DOHH2 (cell line): Measurements from ENCODE around the gene TMEM139.
A peak's percentile ranks its signal among the peaks of the same experiment; 100 is the strongest.
"Not testable (repeated sequence)": the region's sequence is repeated elsewhere in the genome, so short reads cannot be mapped to it uniquely, and the experiment has no call there.

Experiments used
- H3F3A ChIP-seq: fragments of 200-600 bp; sonication (generic), shearing (Covaris generic); 2 replicates; pipeline ENCODE4 v1.6.0; 2016; ENCODE audit warnings: antibody characterized with exemption, mild to moderate bottlenecking; ENCODE audit not compliant: control insufficient read depth, insufficient read depth
- H3K27ac ChIP-seq: fragments of 200-600 bp; sonication (generic); 2 replicates; pipeline ENCODE4 v1.5.1; 2014; ENCODE audit warnings: low read depth, mild to moderate bottlenecking, low read length, moderate library complexity
- H3K27me3 ChIP-seq: fragments of 200-600 bp; sonication (generic); 2 replicates; pipeline ENCODE4 v1.6.1; 2014; ENCODE audit warnings: mild to moderate bottlenecking, low read length, mixed read lengths; ENCODE audit not compliant: control insufficient read depth
- H3K36me3 ChIP-seq: fragments of 200-600 bp; sonication (generic); 2 replicates; pipeline ENCODE4 v1.6.1; 2014; ENCODE audit warnings: mild to moderate bottlenecking, low read length, moderate library complexity, mixed read lengths; ENCODE audit not compliant: control insufficient read depth
- H3K4me1 ChIP-seq: fragments of 200-600 bp; sonication (generic); 2 replicates; pipeline ENCODE4 v1.6.1; 2014; ENCODE audit warnings: mild to moderate bottlenecking, low read length, mixed read lengths; ENCODE audit not compliant: control insufficient read depth
- H3K4me2 ChIP-seq: fragments of 200-600 bp; sonication (generic); 2 replicates; pipeline ENCODE4 v1.6.0; 2014; ENCODE audit warnings: mild to moderate bottlenecking, low read length, moderate library complexity
- H3K4me3 ChIP-seq: fragments of 200-600 bp; sonication (generic); 2 replicates; pipeline ENCODE4 v1.5.1; 2014; ENCODE audit warnings: mild to moderate bottlenecking, low read length, mixed read lengths
- H3K79me2 ChIP-seq: fragments of 200-600 bp; sonication (generic); 2 replicates; pipeline ENCODE4 v1.6.1; 2014; ENCODE audit warnings: mild to moderate bottlenecking, low read length, mixed read lengths; ENCODE audit not compliant: control insufficient read depth
- H3K9me2 ChIP-seq: fragments of 200-600 bp; sonication (generic); replicated peaks from 2 replicates; pipeline ENCODE4 v1.6.1; 2014; ENCODE audit warnings: mild to moderate bottlenecking, low read length, mixed read lengths; ENCODE audit not compliant: control insufficient read depth
- H3K9me3 ChIP-seq: fragments of 200-600 bp; sonication (generic); 2 replicates; pipeline ENCODE4 v1.6.1; 2014; ENCODE audit warnings: antibody characterized with exemption, low read length, mixed read lengths; ENCODE audit not compliant: control insufficient read depth, insufficient read depth
- H4K20me1 ChIP-seq: fragments of 200-600 bp; sonication (generic); 2 replicates; pipeline ENCODE4 v1.6.0; 2014; ENCODE audit warnings: low read depth, mild to moderate bottlenecking, antibody characterized with exemption, low read length, moderate library complexity; ENCODE audit not compliant: control insufficient read depth, insufficient read depth
- EZH2phosphoT487 ChIP-seq: fragments of 200-600 bp; sonication (generic); IDR thresholded peaks from 2 replicates; pipeline ENCODE4 v1.6.1; 2017; ENCODE audit warnings: borderline replicate concordance, mild to moderate bottlenecking, antibody characterized with exemption, low read length, moderate library complexity, mixed read lengths
- TF ChIP-seq, protein P1 (sequence below): fragments of 200-600 bp; sonication (generic); IDR thresholded peaks from one replicate; pipeline ENCODE4 v1.5.1; 2014; ENCODE audit warnings: antibody characterized with exemption, mild to moderate bottlenecking, low read depth, low read length; ENCODE audit not compliant: poor library complexity, severe bottlenecking

The TMEM139 gene

GRCh38 chr7:143263266-143264195, 21.2 kb upstream of the TMEM139 start, which contains the start of gene GSTK1:
TSS of gene GSTK1 (plus strand) at chr7:143263441. CDS start at chr7:143263514, 73 bp downstream.
- peaks cover 44% of the 10 kb centered on the region for H3K36me3 ChIP-seq
- H3K79me2 ChIP-seq: peaks cover 20% of the 10 kb centered on the region
- H3K9me2 ChIP-seq: no peaks in the 10 kb centered on the region
- H4K20me1 ChIP-seq: no peaks in the 10 kb centered on the region
- no peak within 1 kb of the TSS for H3K27ac ChIP-seq
- peak within 1 kb of the TSS; percentile 87 for H3K4me3 ChIP-seq
- 0 out of 2 replicates have a peak, but pooled peaks cover 5% of the 10 kb centered on the region for H3F3A ChIP-seq
- H3K9me3 ChIP-seq: no peaks in the 10 kb centered on the region
- H3K27me3 ChIP-seq: no peaks in the 10 kb centered on the region; the same call in 1 of the 2 replicates
- TF ChIP-seq, protein P1, sequence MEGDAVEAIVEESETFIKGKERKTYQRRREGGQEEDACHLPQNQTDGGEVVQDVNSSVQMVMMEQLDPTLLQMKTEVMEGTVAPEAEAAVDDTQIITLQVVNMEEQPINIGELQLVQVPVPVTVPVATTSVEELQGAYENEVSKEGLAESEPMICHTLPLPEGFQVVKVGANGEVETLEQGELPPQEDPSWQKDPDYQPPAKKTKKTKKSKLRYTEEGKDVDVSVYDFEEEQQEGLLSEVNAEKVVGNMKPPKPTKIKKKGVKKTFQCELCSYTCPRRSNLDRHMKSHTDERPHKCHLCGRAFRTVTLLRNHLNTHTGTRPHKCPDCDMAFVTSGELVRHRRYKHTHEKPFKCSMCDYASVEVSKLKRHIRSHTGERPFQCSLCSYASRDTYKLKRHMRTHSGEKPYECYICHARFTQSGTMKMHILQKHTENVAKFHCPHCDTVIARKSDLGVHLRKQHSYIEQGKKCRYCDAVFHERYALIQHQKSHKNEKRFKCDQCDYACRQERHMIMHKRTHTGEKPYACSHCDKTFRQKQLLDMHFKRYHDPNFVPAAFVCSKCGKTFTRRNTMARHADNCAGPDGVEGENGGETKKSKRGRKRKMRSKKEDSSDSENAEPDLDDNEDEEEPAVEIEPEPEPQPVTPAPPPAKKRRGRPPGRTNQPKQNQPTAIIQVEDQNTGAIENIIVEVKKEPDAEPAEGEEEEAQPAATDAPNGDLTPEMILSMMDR: peak; percentile 20
- no peak for TF ChIP-seq EZH2phosphoT487
- peak within 1 kb of the TSS; percentile 89 for H3K4me2 ChIP-seq
- peaks cover 39% of the 10 kb centered on the region for H3K4me1 ChIP-seq

DNA sequence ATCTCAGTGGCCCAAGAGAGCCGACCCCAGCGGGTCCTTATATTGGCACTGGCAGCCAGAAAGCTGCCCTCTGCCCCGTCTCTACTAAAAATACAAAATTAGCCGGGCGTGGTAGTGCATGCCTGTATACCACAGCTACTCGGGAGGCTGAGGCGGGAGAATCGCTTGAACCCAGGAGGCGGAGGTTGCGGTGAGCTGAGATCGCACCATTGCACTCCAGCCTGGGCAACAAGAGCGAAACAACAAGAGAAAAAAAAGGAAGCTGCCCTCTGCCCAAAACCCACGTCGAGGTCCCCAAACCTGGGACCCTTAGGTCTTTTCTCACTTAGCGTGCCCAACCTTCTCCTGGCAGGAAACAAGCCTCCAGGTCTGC, 20.6 kb upstream of the TMEM139 start:
- not testable (repeated sequence) for H3K27me3 ChIP-seq, H3K9me2 ChIP-seq, H3F3A ChIP-seq, H3K27ac ChIP-seq, H4K20me1 ChIP-seq, H3K9me3 ChIP-seq
- peaks cover 32% of the 10 kb centered on the region for H3K4me1 ChIP-seq
- H3K4me2 ChIP-seq: peak overlapping the region; percentile 89
- peaks cover 50% of the 10 kb centered on the region for H3K36me3 ChIP-seq
- peak overlapping the region; percentile 87 for H3K4me3 ChIP-seq
- H3K79me2 ChIP-seq: peaks cover 20% of the 10 kb centered on the region

- Histone ChIP-seq H3K36me3 (peaks cover 60% of the 10 kb centered on the region), H3K27ac (no peak overlapping the region), H3K27me3 (no peaks in the 10 kb centered on the region; the same call in 1 of the 2 replicates), H3F3A (0 out of 2 replicates have a peak, but pooled peaks cover 3% of the 10 kb centered on the region), H4K20me1 (no peaks in the 10 kb centered on the region), H3K9me3 (no peaks in the 10 kb centered on the region), H3K4me2 (peak overlapping the region; percentile 89), H3K79me2 (peaks cover 20% of the 10 kb centered on the region), H3K9me2 (no peaks in the 10 kb centered on the region), H3K4me1 (peaks cover 24% of the 10 kb centered on the region), H3K4me3 (no peak overlapping the region; the same call in 1 of the 2 replicates)
- TF ChIP-seq EZH2phosphoT487: no peak
- TF ChIP-seq, protein P1: no peak
These were observed 19.6 kb upstream of the TMEM139 start for GRCh38 chr7:143265017-143265693.

- H3K79me2 ChIP-seq: peaks cover 10% of the 10 kb centered on the region
- peaks cover 53% of the 10 kb centered on the region for H3K36me3 ChIP-seq
- H3K9me3 ChIP-seq: no peaks in the 10 kb centered on the region
- H3K4me1 ChIP-seq: peaks cover 14% of the 10 kb centered on the region
- no peaks in the 10 kb centered on the region for H3K27me3 ChIP-seq
- H3K4me3 ChIP-seq: no peak overlapping the region
- H3K4me2 ChIP-seq: no peak overlapping the region
- no peaks in the 10 kb centered on the region for H3K9me2 ChIP-seq
- H4K20me1 ChIP-seq: no peaks in the 10 kb centered on the region
- H3K27ac ChIP-seq: no peak overlapping the region
- H3F3A ChIP-seq: no peaks in the 10 kb centered on the region
- TF ChIP-seq EZH2phosphoT487: no peak
- TF ChIP-seq, protein P1: no peak
These were observed 15.5 kb upstream of the TMEM139 start for GRCh38 chr7:143269251-143269650.
